Measurements from ENCODE around the gene GUCA2B.
A peak's percentile ranks its signal among the peaks of the same experiment; 100 is the strongest.

Gene GUCA2B

GRCh38 chr1:42167611-42168390 is 14.6 kb downstream of the GUCA2B start:
- DNase-seq (ENCODE audit: low read depth): no peak

GRCh38 chr1:42168391-42168670 is 15.1 kb downstream of the GUCA2B start:
- DNase-seq (ENCODE audit: low read depth): no peak

- DNase-seq (ENCODE audit: low read depth): no peak
Observed at GRCh38 chr1:42168763-42169162, 15.6 kb downstream of the GUCA2B start.

GRCh38 chr1:42170779-42171621 is 17.8 kb downstream of the GUCA2B start:
- DNase-seq (ENCODE audit: low read depth): no peak

- no peak for DNase-seq (ENCODE audit: low read depth)
Observed at GRCh38 chr1:42171679-42172266, 18.6 kb downstream of the GUCA2B start.

DNA sequence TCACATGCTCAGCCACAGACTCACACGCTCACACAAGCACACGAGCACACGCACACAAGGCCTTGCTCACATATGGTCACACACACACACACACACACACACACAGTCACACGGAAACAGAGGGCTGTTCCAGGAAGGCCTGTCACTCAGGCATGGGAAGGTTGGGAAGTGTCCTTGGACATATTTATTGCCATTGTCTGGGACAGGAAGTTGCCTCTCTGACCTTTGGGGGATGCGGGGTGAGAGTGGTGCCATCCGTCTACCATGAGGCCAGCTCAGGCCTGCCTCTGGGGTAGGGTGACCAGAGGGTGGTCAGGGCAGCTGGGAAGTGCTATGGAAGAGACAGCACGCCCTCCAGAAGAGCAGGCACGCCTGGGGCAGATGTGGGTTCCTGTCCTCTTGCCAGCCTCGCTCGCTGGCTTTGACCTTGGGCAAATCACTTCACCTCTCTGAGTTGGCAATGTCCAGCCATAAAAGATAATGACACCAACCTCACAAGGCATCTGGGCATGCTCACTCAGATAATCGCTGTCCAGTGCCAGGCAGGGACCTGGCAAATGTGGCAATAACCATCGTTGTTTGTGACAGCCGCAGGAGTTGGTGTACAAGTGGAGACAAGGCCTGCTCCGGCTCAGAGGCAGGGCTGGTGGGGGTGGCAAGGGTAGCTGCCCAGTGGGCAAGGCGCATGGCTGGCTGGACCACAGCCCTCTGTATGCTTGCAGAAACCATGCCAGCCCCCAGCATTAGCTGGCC is 19.3 kb downstream of the GUCA2B start:
- no peak for DNase-seq (ENCODE audit: low read depth)

GRCh38 chr1:42173155-42173933 is 20.1 kb downstream of the GUCA2B start:
- peak; percentile 56 for DNase-seq (ENCODE audit: low read depth)

DNA sequence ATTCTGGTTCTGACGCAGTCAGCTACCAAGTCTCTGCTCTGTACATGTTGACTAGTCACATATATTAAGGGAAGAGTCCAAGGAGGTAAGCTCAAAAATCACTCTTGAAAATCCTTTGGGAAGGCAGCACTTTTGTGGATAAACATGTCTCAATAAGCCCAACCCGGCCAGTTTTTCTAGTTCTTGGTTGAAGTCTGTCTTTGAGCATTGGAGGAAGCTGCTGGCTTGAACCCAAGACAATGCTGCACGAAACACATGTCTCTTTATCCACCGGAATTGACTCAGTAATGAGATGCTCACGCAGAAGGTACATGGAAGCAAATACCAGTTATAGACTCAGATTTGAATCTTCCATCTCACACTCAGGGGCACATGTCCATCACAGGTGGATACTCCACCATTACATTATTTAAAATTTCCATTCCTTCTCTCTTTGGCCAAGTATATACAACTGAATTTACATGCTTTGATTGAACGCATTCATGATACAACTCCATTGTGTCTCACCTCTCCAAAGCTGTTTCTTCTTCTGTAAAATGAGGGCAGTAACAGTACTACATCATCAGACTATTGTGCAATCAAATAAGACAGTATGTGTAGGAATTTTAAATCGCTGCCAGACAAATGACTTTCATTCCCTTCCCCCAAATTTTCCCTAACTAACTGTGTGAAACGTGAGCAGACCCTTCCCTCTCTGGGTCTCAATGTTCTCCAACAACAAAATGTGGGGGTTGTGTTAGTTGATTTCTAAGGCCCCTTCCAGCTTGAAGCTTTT is 20.9 kb downstream of the GUCA2B start:
- DNase-seq (ENCODE audit: low read depth): no peak

GRCh38 chr1:42175314-42176054 is 22.3 kb downstream of the GUCA2B start:
- no peak for DNase-seq (ENCODE audit: low read depth)

- DNase-seq (ENCODE audit: low read depth): no peak
Observed at GRCh38 chr1:42176902-42177519, 23.8 kb downstream of the GUCA2B start.

- DNase-seq (ENCODE audit: low read depth): no peak
Observed at GRCh38 chr1:42177541-42177981, 24.4 kb downstream of the GUCA2B start.

DNA sequence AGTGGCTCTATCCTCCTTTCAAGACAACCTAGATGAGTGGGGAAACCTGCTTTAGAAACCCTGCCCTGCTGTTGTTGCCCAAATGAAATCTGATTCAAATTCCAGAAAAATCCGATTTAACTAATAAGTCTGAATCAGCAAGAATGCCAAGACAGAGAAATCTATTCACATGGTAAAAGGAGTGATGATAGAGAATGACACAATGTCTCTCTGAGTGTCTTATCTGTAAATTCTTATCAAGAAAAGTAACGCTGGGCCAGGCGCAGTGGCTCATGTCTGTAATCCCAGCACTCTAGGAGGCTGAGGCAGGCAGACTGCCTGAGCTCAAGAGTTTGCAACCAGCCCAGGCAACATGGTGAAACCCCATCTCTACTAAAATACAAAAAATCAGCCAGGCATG is 25.0 kb downstream of the GUCA2B start:
- no peak for DNase-seq (ENCODE audit: low read depth)

DNA sequence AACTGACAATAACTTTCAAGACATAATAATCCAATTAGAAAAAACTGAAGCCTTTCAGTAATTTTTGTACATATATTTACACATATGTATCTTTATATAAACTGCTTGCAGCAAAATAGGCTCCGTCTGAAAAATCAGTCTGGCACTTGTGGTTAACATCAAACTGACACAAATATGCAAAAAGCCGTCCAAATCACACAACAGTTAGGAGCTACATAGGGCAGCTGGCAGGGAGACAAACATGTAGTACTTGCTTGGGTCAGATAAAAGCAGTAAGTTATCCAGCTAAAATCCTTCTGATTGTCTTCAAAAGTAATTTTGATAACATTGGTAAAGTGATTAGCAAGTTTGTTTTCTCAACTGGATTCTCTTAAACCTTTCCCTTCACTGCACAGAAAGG is 26.1 kb downstream of the GUCA2B start:
- no peak for DNase-seq (ENCODE audit: low read depth)

GRCh38 chr1:42179900-42180329 is 26.7 kb downstream of the GUCA2B start:
- no peak for DNase-seq (ENCODE audit: low read depth)

DNA sequence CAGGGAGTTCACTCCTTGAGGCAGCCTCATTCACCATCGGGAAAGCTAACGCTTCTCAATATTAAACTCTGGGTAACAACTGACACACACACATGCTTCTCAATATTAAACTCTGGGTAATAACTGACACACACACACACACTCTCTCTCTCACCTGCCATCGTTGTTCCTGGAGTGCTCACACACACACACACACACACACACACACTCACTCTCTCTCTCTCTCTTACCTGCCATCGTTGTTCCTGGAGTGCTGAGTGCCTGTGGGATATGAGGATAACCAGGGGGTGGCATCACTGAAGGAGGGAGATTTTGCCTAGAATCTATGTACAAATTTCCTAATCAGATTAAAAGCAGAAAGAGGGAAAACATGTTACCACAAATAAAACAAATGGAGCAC is 28.5 kb downstream of the GUCA2B start:
- DNase-seq (ENCODE audit: low read depth): no peak

DNA sequence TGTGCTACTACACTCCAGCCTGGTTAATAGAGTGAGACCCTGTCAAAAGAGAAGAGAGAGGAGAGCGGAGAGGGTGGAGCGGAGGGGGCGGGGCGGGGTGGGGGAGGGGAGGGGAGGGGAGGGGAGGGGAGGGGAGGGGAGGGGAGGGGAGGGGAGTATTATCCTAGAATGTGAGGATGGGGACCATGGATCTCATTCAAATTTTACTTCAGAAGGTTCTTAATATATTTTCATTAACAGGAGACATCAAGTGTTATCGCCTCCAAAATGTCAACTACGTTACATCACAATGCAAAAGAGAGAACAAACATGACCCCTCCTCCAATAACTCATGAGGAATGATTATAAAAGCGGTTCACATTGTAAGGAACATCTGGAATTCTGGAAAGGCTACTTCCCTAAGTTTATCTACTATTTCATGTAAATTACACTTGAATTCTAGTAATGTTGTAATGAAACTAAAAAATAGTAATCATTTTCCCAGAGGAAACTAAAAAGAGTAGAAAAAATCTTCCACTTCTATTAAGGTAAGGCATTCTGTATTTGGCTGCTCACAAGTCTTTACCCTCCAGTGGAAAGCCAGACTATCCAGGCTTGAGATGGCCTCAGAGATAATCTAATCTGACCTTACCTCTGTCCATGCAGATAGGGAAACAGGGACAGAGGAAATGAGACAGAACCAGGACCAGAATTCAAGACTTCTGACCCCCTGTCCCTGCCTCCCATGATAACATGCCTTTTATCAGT is 30.2 kb downstream of the GUCA2B start:
- no peak for DNase-seq (ENCODE audit: low read depth)

DNA sequence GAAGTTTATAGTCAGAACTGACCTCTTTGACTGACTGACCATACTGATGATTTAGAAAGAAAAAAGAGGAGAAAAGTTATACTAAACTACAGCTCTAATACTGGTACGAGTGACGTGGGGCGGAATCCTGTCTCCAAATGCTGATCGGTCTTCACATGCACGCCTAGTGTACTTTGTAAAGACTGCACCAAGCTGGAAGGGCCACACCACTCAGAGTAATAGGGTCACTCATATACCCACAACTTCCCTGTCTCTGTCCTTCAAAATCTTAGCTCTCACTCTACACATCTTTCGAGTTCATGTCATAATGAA is 30.7 kb downstream of the GUCA2B start:
- no peak for DNase-seq (ENCODE audit: low read depth)

DNA sequence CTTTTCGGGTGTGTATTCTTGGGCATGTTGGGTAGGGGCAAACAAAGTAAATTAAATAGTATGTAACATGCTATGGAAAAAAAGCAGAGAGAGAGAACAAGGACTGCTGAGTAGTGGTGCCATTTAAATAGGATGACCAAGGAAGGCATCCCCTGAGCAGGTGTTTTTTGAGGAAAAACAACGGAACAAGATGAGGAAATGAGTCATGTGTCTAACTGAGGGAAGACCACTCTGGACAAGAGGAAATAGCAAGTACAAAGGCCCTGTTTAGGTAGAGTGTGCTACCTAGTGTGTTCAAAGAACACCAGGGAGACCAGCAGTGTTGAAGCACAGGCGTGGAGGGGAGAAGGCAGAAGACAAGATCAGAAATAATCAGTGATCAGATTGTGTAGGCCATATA is 31.4 kb downstream of the GUCA2B start:
- DNase-seq (ENCODE audit: low read depth): no peak

GRCh38 chr1:42186152-42186551 is 32.9 kb downstream of the GUCA2B start:
- DNase-seq (ENCODE audit: low read depth): no peak
